Endometrial microvascular endothelial cells (primary cell): ENCODE measurements around the gene DCUN1D2. TPM values are rescaled to one million over a fixed set of nuclear protein-coding genes. Genes with fewer than 3 reads are reported as not detected.

Experiments
- total RNA-seq: library from RNA; depleted of rRNA; stranded (reverse); fragments of >200 nt; gene quantifications from one replicate; pipeline ENCODE4 v1.2.3, GENCODE V29; 2015; ENCODE audit errors: inconsistent ontology term

The DCUN1D2 gene
- total RNA-seq, 1 donor from 2014 or later, result 3.0 TPM

Other genes with a start within 250 kb of the DCUN1D2 start
- 239 TPM for gene LAMP1, start 193.5 kb downstream of the DCUN1D2 start, total RNA-seq
- not detected for gene GRTP1, start 126.6 kb downstream of the DCUN1D2 start, total RNA-seq
- 17.5 TPM for gene ADPRHL1, start 37.2 kb downstream of the DCUN1D2 start, total RNA-seq
- gene TFDP1, start 94.0 kb upstream of the DCUN1D2 start, total RNA-seq, result 116 TPM
- not detected for gene ATP4B, start 167.5 kb upstream of the DCUN1D2 start, total RNA-seq
- not detected for gene GRK1, start 176.5 kb upstream of the DCUN1D2 start, total RNA-seq